ENCODE measurements around the gene DMTF1. TPM values are rescaled to one million over a fixed set of nuclear protein-coding genes. Genes with fewer than 3 reads are reported as not detected.
"Not testable (repeated sequence)": the region's sequence is repeated elsewhere in the genome, so short reads cannot be mapped to it uniquely, and the experiment has no call there.

DMTF1 gene
- total RNA-seq, 3 donors from 2014 or later = 39.7 to 45.5 (median 43.7) TPM

DNA sequence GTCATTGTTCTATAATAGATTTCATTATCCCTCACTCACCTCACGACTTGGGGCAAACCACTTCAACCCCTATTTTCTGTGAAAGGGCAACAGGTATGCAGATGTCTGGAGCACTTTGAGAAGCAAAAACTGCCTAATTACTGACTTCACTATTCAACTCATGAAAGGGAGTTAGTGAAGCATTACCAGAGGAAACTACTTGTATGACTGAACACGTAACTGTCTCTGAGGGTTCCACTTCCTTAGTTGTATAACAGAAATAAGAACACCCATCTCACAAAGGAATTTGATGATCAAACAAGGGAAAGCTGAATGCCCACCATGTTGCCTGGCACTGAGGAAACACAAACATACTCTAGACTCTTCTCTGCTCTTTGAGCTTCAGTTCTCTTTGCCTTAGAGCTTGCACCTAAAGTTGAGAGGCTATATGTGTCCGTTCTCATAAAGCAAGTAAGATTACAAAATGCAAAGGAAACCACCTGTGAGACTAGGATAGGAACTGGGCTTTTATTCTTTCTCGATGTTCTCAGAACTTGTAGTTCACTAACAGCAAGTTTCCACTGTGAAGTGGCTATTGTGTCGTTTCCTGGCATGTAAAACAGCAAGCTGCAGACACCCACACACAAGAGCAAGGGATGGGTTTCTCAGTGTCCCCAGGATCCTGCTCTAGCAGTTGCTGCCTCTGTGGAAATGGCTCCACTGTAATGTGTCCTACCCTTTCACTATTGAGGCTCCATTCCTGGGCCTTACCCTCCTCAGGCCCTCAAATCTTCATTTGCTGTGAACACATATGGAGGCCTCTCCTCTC lies 64.7 kb downstream of the DMTF1 start:
- ATAC-seq (peak; percentile 35 to 44), DNase-seq (no peak)
- peaks cover 69% of the 10 kb centered on the region for H3K4me1 Mint-ChIP-seq (ENCODE audit: low read depth)
- H3K27me3 Mint-ChIP-seq (ENCODE audit: low read depth) = no peaks in the 10 kb centered on the region
- H3K36me3 Mint-ChIP-seq (ENCODE audit: insufficient read depth) = peaks cover 5% of the 10 kb centered on the region
- H3K4me3 Mint-ChIP-seq = peak overlapping the region; percentile 99
- no peaks in the 10 kb centered on the region for H3K9me3 Mint-ChIP-seq

DNA sequence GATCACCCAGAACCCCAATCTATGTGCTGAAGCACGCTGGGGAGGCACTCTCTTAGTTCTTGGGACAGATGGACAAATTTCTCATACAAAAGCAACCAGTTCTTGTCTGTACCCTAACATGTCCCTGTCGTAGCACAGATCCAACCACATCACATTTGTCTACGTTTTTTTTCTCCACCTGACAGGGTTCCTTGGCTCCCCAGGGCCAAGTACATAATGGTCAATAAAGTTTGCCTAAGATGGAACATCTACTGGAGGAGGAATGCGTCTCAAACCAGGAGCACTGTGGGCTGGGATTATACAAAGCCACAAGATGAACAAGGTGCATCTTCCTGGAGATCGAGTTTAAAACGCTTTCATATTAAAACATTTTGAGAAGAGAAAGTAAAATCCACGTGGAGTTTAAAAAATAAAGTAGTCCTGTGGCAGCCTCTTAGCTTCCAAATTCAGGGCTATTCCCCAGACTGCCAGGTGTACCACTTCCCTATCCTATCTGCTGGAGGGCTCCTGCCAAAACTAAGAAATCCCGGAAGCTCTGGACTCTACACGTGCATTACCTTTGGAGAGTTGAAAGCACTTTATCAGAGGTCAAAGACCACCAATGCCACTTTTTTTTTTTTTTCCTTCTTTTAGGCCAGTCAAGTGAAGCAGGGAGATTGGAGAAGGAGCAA lies 65.9 kb downstream of the DMTF1 start:
- H3K36me3 Mint-ChIP-seq (ENCODE audit: insufficient read depth) = peaks cover 5% of the 10 kb centered on the region
- no peaks in the 10 kb centered on the region for H3K27me3 Mint-ChIP-seq (ENCODE audit: low read depth)
- H3K9me3 Mint-ChIP-seq = no peaks in the 10 kb centered on the region
- H3K4me1 Mint-ChIP-seq (ENCODE audit: low read depth) = peaks cover 56% of the 10 kb centered on the region
- DNase-seq (no peak), ATAC-seq (no peak)
- H3K4me3 Mint-ChIP-seq = peak overlapping the region; percentile 99

DNA sequence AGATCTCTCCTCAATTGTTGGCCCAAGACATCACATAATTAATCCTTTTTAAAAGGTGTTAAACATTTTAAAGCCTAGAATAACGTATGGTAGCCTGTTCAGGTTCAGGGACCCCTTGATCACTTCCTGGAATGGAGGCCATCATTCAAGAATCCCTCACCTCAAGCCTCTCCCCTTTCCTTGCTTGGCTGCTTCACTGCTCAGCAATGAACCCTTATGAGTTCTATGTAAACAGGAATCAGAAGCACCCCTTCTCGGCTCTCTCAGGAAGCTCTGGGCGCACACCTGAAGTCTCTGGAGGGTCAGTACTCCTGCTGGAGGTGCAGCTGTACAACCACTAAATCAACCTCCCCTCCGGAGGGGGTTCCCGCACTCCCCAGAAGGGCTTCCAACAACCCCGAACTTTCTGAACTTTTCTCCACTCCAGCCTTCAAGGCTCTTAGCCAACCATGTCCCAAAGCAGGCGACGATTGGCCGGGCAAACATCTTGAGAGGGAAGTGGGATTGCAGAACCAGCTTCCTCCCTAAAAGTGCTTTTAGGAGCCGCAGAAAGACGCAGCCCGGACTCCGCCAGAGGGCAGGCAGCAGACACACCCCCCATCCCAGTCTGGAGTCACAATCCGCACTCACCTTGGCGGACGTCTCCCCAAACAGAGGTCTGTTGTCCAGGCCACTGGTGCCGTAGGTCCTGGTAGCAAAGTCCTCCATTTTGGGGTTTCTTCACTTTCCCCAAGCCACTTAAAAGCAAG lies 66.7 kb downstream of the DMTF1 start:
- Mint-ChIP-seq H3K9me3 (no peaks in the 10 kb centered on the region), H3K27me3 (ENCODE audit: low read depth) (no peaks in the 10 kb centered on the region), H3K36me3 (ENCODE audit: insufficient read depth) (peaks cover 2% of the 10 kb centered on the region), H3K4me3 (peak overlapping the region; percentile 99), H3K4me1 (ENCODE audit: low read depth) (peaks cover 48% of the 10 kb centered on the region)
- DNase-seq = no peak
- no peak for ATAC-seq

DNA sequence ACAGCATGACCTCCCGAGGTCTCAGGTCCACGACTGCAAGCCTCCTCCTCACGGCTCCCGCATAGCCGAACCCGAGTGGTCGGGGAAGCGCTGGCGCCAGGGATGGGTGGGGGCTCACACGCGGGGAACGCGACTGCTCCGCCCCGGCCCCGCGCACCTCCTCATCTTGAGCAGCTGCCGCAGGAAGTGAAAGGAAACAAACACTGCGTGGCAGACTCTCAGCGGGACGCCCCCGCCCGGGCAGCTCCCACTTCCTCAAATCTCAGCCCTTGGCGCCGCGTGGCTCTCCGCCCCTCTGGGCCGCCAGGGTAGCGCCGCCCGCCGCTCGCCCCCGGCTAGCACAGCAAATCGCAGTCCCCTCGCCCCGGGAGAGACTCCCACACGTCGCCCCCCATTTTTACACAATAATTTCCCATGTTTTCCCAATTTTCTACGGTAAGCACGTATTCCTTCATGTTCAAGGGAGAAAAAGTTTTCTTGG lies 67.3 kb downstream of the DMTF1 start, which contains the start of gene TMEM243:
Gene TMEM243 (minus strand): TSS at position 188 of the 481 bp plus-strand sequence. CDS start 229 bp downstream, outside the sequence.
- Mint-ChIP-seq H3K4me3 (peak within 1 kb of the TSS; percentile 99), H3K4me1 (ENCODE audit: low read depth) (peaks cover 42% of the 10 kb centered on the region), H3K36me3 (ENCODE audit: insufficient read depth) (no peaks in the 10 kb centered on the region), H3K9me3 (no peaks in the 10 kb centered on the region), H3K27me3 (ENCODE audit: low read depth) (peaks cover 2% of the 10 kb centered on the region)
- DNase-seq (peak; percentile 82), ATAC-seq (peak; percentile 49 to 51)

DNA sequence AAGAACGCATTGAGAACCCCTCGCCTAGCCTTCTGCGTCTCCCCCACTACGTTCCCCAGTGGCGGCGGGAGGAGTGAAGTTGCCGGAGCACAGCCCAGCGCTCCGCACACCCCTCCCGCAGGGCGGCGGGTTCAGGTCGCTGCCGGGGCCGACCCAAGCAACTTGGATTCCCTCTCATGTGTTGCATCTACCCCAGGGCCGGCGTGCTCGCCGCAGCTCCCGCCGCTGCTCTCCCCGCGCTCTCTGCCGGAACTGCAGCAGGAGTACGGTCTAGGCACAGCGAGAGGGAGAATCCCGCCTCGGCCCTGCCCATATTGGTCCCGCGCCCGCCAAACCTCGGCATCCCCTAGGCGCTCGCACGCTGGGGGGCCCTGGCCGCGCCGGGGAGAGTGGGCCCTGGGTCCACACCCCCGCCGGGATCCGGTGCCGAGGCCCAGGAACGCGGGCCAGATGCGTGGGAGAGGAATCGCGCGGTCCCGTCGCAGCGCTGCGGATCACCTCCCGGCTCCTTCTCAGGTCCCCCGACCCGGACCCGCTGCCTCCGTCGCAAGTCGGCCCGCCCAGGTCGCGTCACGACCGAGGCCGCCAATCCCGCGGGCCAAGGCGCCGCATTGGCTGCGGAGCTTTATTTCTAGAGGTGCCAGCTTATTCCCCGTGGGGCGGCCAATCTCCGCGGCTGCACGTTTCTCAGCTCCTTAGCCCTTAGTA lies 67.9 kb downstream of the DMTF1 start:
- H3K4me3 Mint-ChIP-seq = peak overlapping the region; percentile 99
- peak; percentile 79 for DNase-seq
- H3K4me1 Mint-ChIP-seq (ENCODE audit: low read depth) = peaks cover 38% of the 10 kb centered on the region
- no peaks in the 10 kb centered on the region for H3K36me3 Mint-ChIP-seq (ENCODE audit: insufficient read depth)
- peak; percentile 72 to 78 for ATAC-seq
- no peaks in the 10 kb centered on the region for H3K9me3 Mint-ChIP-seq
- peaks cover 2% of the 10 kb centered on the region for H3K27me3 Mint-ChIP-seq (ENCODE audit: low read depth)

DNA sequence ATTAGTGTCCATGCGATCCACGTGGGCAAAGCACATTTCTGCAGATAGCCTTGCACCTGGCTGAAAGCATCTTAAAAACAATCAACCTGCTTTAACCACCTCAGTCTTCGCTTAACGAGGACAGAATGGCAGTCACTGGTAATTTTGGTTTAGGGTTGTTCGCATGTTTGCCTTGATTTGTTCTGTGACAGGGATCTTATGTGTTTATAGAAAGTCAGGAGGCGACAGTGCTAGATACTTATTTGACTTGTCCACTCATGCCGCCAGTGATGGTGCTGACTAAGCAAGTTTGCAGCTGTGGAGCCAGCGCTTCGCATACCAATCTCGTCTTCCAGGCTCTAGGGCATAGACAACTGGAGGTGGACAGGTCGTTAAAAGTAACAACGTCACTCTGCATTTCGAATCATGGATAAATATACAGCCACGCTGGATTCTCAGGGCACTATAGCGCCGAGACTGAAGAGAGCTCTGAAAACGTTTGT lies 68.5 kb downstream of the DMTF1 start:
- Mint-ChIP-seq H3K36me3 (ENCODE audit: insufficient read depth) (no peaks in the 10 kb centered on the region), H3K9me3 (no peaks in the 10 kb centered on the region), H3K4me3 (peak overlapping the region; percentile 99), H3K27me3 (ENCODE audit: low read depth) (peaks cover 3% of the 10 kb centered on the region), H3K4me1 (ENCODE audit: low read depth) (peaks cover 34% of the 10 kb centered on the region)
- ATAC-seq (no peak), DNase-seq (no peak)

DNA sequence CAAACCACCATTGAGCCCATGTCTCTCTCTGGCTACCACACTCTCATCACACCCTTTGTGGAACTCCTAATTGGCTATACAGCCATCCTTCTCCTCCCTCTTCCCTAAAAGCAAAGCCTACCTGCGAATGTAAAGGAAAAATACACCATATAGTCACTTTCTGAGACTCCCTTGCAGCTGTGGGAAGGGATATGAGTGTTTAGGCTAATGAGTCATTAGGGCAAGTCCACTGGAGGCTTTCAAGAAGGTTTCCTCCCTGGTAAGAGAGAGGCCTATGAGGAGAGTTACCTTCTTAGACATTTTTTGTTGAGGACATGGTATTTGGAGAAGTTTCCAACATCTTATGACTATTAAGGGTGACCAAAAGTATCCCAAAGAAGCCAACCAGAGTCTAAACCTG lies 71.4 kb downstream of the DMTF1 start:
- Mint-ChIP-seq H3K27me3 (ENCODE audit: low read depth) (peaks cover 9% of the 10 kb centered on the region), H3K36me3 (ENCODE audit: insufficient read depth) (no peaks in the 10 kb centered on the region), H3K9me3 (no peaks in the 10 kb centered on the region), H3K4me3 (no peak overlapping the region), H3K4me1 (ENCODE audit: low read depth) (peaks cover 12% of the 10 kb centered on the region)
- DNase-seq (no peak), ATAC-seq (no peak)

DNA sequence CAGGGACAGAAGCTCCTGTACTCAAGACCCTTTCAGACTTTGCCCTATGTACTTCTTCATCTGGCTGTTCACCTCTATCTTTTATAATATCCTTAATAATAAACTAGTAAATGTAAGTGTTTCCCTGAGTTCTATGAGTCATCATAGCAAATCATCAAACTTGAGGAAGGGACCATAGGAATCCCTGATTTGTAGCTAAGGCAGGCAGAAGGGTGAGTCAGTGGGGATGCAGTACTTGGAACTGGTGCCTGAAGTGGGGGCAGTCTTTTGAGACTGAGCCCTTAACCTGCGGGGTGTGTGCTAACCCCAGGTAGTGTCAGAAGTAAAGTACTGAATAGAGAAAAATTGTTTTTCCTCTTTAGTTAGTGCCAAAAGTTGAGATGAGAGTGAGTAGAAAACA lies 73.4 kb downstream of the DMTF1 start:
- DNase-seq (no peak), ATAC-seq (no peak)
- Mint-ChIP-seq H3K27me3 (ENCODE audit: low read depth) (peaks cover 9% of the 10 kb centered on the region), H3K36me3 (ENCODE audit: insufficient read depth) (no peaks in the 10 kb centered on the region), H3K9me3 (no peaks in the 10 kb centered on the region), H3K4me3 (no peak overlapping the region), H3K4me1 (ENCODE audit: low read depth) (peaks cover 8% of the 10 kb centered on the region)

DNA sequence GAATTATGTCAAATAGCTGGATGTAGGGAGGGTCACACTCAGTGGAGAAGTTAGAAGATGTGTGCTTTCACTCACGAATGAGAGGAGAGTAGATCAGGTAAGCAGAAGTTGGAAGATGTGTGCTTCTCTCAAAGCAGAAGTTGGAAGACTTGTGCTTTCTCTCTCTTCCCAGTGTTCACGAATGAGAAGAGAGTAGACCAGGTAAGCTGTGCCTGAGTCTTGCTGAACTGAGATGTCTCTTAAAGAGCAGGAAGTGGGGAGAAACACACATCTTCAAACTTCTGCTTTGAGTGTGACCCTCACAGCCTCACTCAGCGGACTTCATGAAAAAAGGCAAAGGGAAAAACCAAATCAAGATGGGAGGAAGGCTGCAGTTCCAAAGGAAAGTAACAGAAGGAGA lies 74.2 kb downstream of the DMTF1 start:
- Mint-ChIP-seq H3K4me1 (ENCODE audit: low read depth) (peaks cover 4% of the 10 kb centered on the region), H3K27me3 (ENCODE audit: low read depth) (peaks cover 9% of the 10 kb centered on the region), H3K4me3 (no peak overlapping the region), H3K36me3 (ENCODE audit: insufficient read depth) (no peaks in the 10 kb centered on the region), H3K9me3 (no peaks in the 10 kb centered on the region)
- DNase-seq = no peak
- no peak for ATAC-seq

DNA sequence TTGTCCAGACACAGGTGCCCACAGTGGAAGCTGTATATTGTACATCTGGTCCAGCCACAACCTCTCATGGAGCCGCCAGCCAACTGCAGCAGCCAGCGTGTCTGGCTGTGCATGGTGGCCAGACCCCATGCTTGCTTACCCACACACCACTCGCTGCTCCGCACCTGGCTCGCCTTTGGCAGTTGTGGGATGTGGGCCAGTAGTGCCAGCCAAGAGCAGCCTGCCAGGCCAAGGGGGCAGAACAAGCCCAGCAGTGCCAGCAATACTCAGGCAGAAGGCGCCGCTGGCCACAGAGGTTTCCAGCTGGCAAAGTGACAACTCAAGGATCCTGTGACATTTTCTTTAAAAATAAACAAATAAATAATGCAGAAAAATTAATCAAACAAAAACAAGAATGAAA lies 79.0 kb downstream of the DMTF1 start:
- ATAC-seq = peak in 1 of 2 donors; percentile 18
- Mint-ChIP-seq H3K4me3 (no peak overlapping the region), H3K4me1 (ENCODE audit: low read depth) (peaks cover 3% of the 10 kb centered on the region), H3K9me3 (no peaks in the 10 kb centered on the region), H3K36me3 (ENCODE audit: insufficient read depth) (no peaks in the 10 kb centered on the region), H3K27me3 (ENCODE audit: low read depth) (peaks cover 4% of the 10 kb centered on the region)
- DNase-seq = no peak

DNA sequence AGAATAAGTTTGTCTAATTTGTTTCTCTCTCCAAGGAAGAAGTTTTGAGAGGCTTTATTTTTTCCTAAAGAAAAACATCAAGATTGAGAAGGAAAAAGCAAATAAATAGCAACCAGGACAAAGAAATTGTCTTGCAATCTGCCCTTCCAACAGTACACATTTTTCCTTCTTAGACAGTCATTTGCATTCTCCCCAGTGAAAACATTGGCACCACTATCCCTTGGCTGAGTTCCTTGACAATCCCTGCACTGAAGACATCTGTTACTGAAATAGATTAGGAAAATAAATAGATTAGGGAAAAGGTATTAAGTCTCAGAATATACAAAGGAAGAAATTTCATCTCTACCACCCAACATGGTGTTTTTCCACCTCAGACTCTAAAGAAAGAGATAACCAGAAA lies 79.5 kb downstream of the DMTF1 start:
- Mint-ChIP-seq H3K4me1 (ENCODE audit: low read depth) (no peaks in the 10 kb centered on the region), H3K9me3 (no peaks in the 10 kb centered on the region), H3K36me3 (ENCODE audit: insufficient read depth) (no peaks in the 10 kb centered on the region), H3K4me3 (no peak overlapping the region), H3K27me3 (ENCODE audit: low read depth) (peaks cover 2% of the 10 kb centered on the region)
- no peak for DNase-seq
- no peak for ATAC-seq

DNA sequence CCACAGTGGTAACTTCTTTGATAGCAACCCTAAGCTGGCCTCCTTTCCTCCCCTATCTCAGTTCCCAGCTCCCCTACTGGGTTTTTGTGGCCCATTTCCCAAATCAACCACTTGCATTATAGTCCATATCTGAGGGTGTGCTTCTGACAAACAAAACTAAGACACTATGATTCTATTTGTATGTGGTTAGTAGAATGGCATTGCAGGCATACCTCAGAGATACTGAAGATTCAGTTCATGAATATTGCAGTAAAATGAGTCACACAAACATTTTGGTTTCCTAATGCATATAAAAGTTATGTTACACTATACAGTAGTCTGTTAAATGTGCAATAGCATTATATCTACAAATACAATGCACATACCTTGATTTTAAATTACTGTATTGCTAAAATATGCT lies 82.7 kb downstream of the DMTF1 start:
- no peaks in the 10 kb centered on the region for H3K9me3 Mint-ChIP-seq
- ATAC-seq (no peak), DNase-seq (no peak)

DNA sequence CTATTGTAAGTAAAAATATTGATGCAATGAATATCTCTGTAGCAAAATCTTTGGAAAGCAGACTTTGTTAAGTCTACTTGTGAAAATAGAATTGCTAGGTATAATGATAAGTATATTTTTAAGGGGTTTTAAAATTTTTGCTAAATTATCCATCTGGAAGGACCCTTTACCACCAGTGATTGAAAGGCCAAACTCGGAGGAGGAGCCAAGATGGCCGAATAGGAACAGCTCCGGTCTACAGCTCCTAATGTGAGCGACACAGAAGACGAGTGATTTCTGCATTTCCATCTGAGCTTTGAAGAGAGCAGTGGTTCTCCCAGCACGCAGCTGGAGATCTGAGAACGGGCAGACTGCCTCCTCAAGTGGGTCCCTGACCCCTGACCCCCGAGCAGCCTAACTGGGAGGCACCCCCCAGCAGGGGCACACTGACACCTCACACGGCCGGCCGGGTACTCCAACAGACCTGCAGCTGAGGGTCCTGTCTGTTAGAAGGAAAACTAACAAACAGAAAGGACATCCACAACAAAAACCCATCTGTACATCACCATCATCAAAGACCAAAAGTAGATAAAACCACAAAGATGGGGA lies 86.3 kb downstream of the DMTF1 start:
- H3K36me3 Mint-ChIP-seq (ENCODE audit: insufficient read depth); DNase-seq; H3K4me1 Mint-ChIP-seq (ENCODE audit: low read depth); H3K9me3 Mint-ChIP-seq; H3K4me3 Mint-ChIP-seq; ATAC-seq; H3K27me3 Mint-ChIP-seq (ENCODE audit: low read depth): not testable (repeated sequence)

More for the DNA sequence above, 82.7 kb downstream of the DMTF1 start:
- Mint-ChIP-seq H3K36me3 (ENCODE audit: insufficient read depth) (no peaks in the 10 kb centered on the region), H3K4me1 (ENCODE audit: low read depth) (no peaks in the 10 kb centered on the region), H3K4me3 (no peak overlapping the region), H3K27me3 (ENCODE audit: low read depth) (peaks cover 10% of the 10 kb centered on the region)
